H9 (cell line): Measurements from ENCODE around the gene DNER. TPM values are rescaled to one million over a fixed set of nuclear protein-coding genes. Genes with fewer than 3 reads are reported as not detected.

Experiments used
- DNase-seq: peaks from one replicate; pipeline ENCODE4 v3.0.0-alpha.2; 2017
- H2AFZ ChIP-seq: one replicate; pipeline ENCODE4 v1.6.1; 2013; ENCODE audit warnings: mild to moderate bottlenecking, low read length, control low read depth, moderate library complexity
- H2AK5ac ChIP-seq: 2 replicates; pipeline ENCODE4 v1.6.1; 2013; ENCODE audit warnings: low read length, control low read depth, mixed read lengths; ENCODE audit not compliant: insufficient read length
- H2BK120ac ChIP-seq: one replicate; pipeline ENCODE4 v1.6.1; 2013; ENCODE audit warnings: low read depth, mild to moderate bottlenecking, low read length, control low read depth, inconsistent platforms; ENCODE audit not compliant: poor library complexity, severe bottlenecking
- H2BK12ac ChIP-seq: 2 replicates; pipeline ENCODE4 v1.6.1; 2013; ENCODE audit warnings: low read length, control low read depth, mixed read lengths, low read depth; ENCODE audit not compliant: insufficient read length
- H2BK15ac ChIP-seq: 2 replicates; pipeline ENCODE4 v1.6.1; 2013; ENCODE audit warnings: low read depth, low read length, control low read depth
- H2BK20ac ChIP-seq: one replicate; pipeline ENCODE4 v1.6.1; 2013; ENCODE audit warnings: low read depth, mild to moderate bottlenecking, low read length, control low read depth, inconsistent platforms; ENCODE audit not compliant: poor library complexity, severe bottlenecking
- H2BK5ac ChIP-seq: 2 replicates; pipeline ENCODE4 v1.6.1; 2013; ENCODE audit warnings: low read length, control low read depth, mixed read lengths; ENCODE audit not compliant: insufficient read length
- H3K14ac ChIP-seq: 2 replicates; pipeline ENCODE4 v1.6.1; 2013; ENCODE audit warnings: low read length, control low read depth; ENCODE audit not compliant: insufficient read depth
- H3K18ac ChIP-seq: 2 replicates; pipeline ENCODE4 v1.6.1; 2013; ENCODE audit warnings: low read depth, mild to moderate bottlenecking, mixed read lengths, low read length, control low read depth; ENCODE audit not compliant: insufficient read length
- H3K23ac ChIP-seq: 2 replicates; pipeline ENCODE4 v1.6.1; 2013; ENCODE audit warnings: low read length, control low read depth, mixed read lengths, low read depth; ENCODE audit not compliant: insufficient read length
- H3K23me2 ChIP-seq: 2 replicates; pipeline ENCODE4 v1.6.1; 2013; ENCODE audit warnings: low read depth, mild to moderate bottlenecking, mixed read lengths, low read length, control low read depth; ENCODE audit not compliant: insufficient read length, poor library complexity, severe bottlenecking
- H3K27ac ChIP-seq: 2 replicates; pipeline ENCODE4 v1.5.1; 2013; ENCODE audit warnings: low read length, control low read depth, mixed read lengths, low read depth; ENCODE audit not compliant: insufficient read length
- H3K27me3 ChIP-seq: 2 replicates; pipeline ENCODE4 v1.6.1; 2013; ENCODE audit warnings: low read length, control low read depth, inconsistent platforms; ENCODE audit not compliant: insufficient read depth
- H3K4ac ChIP-seq: 2 replicates; pipeline ENCODE4 v1.6.1; 2013; ENCODE audit warnings: low read depth, mild to moderate bottlenecking, control low read depth, inconsistent platforms, low read length, moderate library complexity
- H3K4me1 ChIP-seq: 2 replicates; pipeline ENCODE4 v1.6.1; 2013; ENCODE audit warnings: low read length, control low read depth, inconsistent platforms; ENCODE audit not compliant: insufficient read depth
- H3K4me2 ChIP-seq: 2 replicates; pipeline ENCODE4 v1.6.1; 2013; ENCODE audit warnings: low read length, control low read depth, mixed read lengths; ENCODE audit not compliant: insufficient read length, insufficient read depth
- H3K56ac ChIP-seq: 2 replicates; pipeline ENCODE4 v1.6.1; 2013; ENCODE audit warnings: low read depth, mild to moderate bottlenecking, mixed read lengths, low read length, control low read depth; ENCODE audit not compliant: insufficient read length
- H3K79me1 ChIP-seq: 2 replicates; pipeline ENCODE4 v1.6.1; 2013; ENCODE audit warnings: low read depth, mild to moderate bottlenecking, moderate library complexity, low read length, control low read depth, inconsistent platforms; ENCODE audit not compliant: insufficient read depth, poor library complexity, severe bottlenecking
- H3K79me2 ChIP-seq: 2 replicates; pipeline ENCODE4 v1.6.1; 2013; ENCODE audit warnings: low read length, control low read depth, inconsistent platforms; ENCODE audit not compliant: insufficient read depth
- H3K9ac ChIP-seq: 2 replicates; pipeline ENCODE4 v1.6.1; 2013; ENCODE audit warnings: low read length, control low read depth, mixed read lengths; ENCODE audit not compliant: insufficient read length; ENCODE audit errors: extremely low read depth
- H3K9me3 ChIP-seq: one replicate; pipeline ENCODE4 v1.6.1; 2013; ENCODE audit warnings: low read depth, low read length, inconsistent platforms; ENCODE audit not compliant: control insufficient read depth
- H3T11ph ChIP-seq: one replicate; pipeline ENCODE4 v1.6.1; 2013; ENCODE audit warnings: mild to moderate bottlenecking, low read length, control low read depth, inconsistent platforms
- H4K20me1 ChIP-seq: one replicate; pipeline ENCODE4 v1.6.1; 2013; ENCODE audit not compliant: control insufficient read depth, insufficient read length, insufficient read depth
- H4K5ac ChIP-seq: 2 replicates; pipeline ENCODE4 v1.6.1; 2013; ENCODE audit warnings: low read depth, mild to moderate bottlenecking, mixed read lengths, low read length, control low read depth; ENCODE audit not compliant: insufficient read length
- H4K8ac ChIP-seq: replicated peaks from 2 replicates; pipeline ENCODE4 v1.6.1; 2013; ENCODE audit warnings: low read length, control low read depth, mixed read lengths, low read depth; ENCODE audit not compliant: insufficient read length
- H4K91ac ChIP-seq: 2 replicates; pipeline ENCODE4 v1.6.1; 2013; ENCODE audit warnings: low read depth, mild to moderate bottlenecking, moderate library complexity, mixed read lengths, low read length, control low read depth; ENCODE audit not compliant: insufficient read length
- H3K27ac Mint-ChIP-seq, 3 experiments: 2 replicates in 2 of 3; 3 replicates in 1 of 3; pipeline ENCODE4 v1.8.0; 2020 to 2021; ENCODE audit warnings: mixed read lengths in 3 of 3, mild to moderate bottlenecking in 1 of 3, moderate library complexity in 1 of 3
- H3K27me3 Mint-ChIP-seq: 2 replicates; pipeline ENCODE4 v1.8.0; 2021; ENCODE audit warnings: low read depth, mild to moderate bottlenecking, moderate library complexity, mixed read lengths
- H3K36me3 Mint-ChIP-seq, 3 experiments: 2 replicates in 2 of 3; 3 replicates in 1 of 3; pipeline ENCODE4 v1.8.0; 2020 to 2021; ENCODE audit warnings: low read depth in 3 of 3, mixed read lengths in 3 of 3; ENCODE audit not compliant: insufficient read depth in 1 of 3
- H3K4me1 Mint-ChIP-seq, 2 experiments: 2 replicates each; pipeline ENCODE4 v1.8.0; 2020; ENCODE audit warnings: mixed read lengths in 2 of 2
- H3K4me3 Mint-ChIP-seq, 2 experiments: 2 replicates in 1 of 2; 3 replicates in 1 of 2; pipeline ENCODE4 v1.8.0; 2020 to 2021; ENCODE audit warnings: mild to moderate bottlenecking in 2 of 2, mixed read lengths in 2 of 2, moderate library complexity in 1 of 2
- H3K9me3 Mint-ChIP-seq, 2 experiments: 2 replicates in 1 of 2; 3 replicates in 1 of 2; pipeline ENCODE4 v1.8.0; 2020; ENCODE audit warnings: mild to moderate bottlenecking in 2 of 2, mixed read lengths in 2 of 2, moderate library complexity in 1 of 2
- WGBS: extraction: QIAGEN DNeasy Blood & Tissue Kit; methylation state at CpG from one replicate; pipeline ENCODE4 v1.1.7; 2013; ENCODE audit warnings: missing lambda C conversion rate, low lambda C conversion rate, mixed read lengths; ENCODE audit not compliant: insufficient read length; ENCODE audit errors: extremely low coverage; 5-methylcytosine and 5-hydroxymethylcytosine counted together
- total RNA-seq: library from RNA; stranded (reverse); gene quantifications from 2 replicates; pipeline ENCODE4 v1.2.1, GENCODE V29; 2021
- TF ChIP-seq, protein P1 (sequence below): fragments of 200-600 bp; sonication (generic); conservative IDR thresholded peaks from 3 replicates; pipeline ENCODE4 v1.8.0; 2021; ENCODE audit warnings: antibody characterized with exemption, mild to moderate bottlenecking

The DNER gene
- total RNA-seq, 1 experiment from 2014 or later = 1.0 TPM

DNA sequence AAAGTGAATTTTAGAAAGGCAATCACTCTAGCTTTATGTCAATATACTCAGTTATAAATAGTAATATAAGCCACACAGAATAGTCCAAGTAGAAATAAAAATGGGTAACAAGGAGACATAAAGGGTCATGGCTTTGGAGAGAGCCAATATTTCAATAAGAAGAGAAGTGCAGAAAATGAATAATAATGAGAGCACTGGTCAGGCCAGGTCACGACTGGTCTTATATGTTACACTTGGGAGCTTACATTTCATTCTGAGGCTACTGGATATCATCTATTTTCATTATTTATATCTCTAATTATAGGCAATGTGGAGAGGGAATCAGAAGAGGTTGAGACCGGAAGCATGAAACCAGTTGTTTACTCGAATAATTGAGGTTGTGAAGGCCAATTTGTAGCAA lies 262.5 kb downstream of the DNER start:
- Mint-ChIP-seq H3K4me3 (no peak overlapping the region), H3K9me3 (peaks cover 0 to 2% of the 10 kb centered on the region in 2 experiments; a peak in 1 of 5 replicates), H3K27ac (no peak overlapping the region), H3K4me1 (no peaks in the 10 kb centered on the region), H3K27me3 (no peaks in the 10 kb centered on the region), H3K36me3 (no peaks in the 10 kb centered on the region)
- no peak overlapping the region for H2BK15ac ChIP-seq
- no peak overlapping the region for H2BK12ac ChIP-seq
- H4K8ac ChIP-seq = no peak overlapping the region
- H3T11ph ChIP-seq = no peak overlapping the region
- no peak overlapping the region for H3K23ac ChIP-seq
- no peak overlapping the region for H2AFZ ChIP-seq
- H3K27me3 ChIP-seq = no peaks in the 10 kb centered on the region
- TF ChIP-seq, protein P1, sequence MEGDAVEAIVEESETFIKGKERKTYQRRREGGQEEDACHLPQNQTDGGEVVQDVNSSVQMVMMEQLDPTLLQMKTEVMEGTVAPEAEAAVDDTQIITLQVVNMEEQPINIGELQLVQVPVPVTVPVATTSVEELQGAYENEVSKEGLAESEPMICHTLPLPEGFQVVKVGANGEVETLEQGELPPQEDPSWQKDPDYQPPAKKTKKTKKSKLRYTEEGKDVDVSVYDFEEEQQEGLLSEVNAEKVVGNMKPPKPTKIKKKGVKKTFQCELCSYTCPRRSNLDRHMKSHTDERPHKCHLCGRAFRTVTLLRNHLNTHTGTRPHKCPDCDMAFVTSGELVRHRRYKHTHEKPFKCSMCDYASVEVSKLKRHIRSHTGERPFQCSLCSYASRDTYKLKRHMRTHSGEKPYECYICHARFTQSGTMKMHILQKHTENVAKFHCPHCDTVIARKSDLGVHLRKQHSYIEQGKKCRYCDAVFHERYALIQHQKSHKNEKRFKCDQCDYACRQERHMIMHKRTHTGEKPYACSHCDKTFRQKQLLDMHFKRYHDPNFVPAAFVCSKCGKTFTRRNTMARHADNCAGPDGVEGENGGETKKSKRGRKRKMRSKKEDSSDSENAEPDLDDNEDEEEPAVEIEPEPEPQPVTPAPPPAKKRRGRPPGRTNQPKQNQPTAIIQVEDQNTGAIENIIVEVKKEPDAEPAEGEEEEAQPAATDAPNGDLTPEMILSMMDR = no peak
- H3K79me1 ChIP-seq = no peaks in the 10 kb centered on the region
- no peaks in the 10 kb centered on the region for H3K79me2 ChIP-seq
- no peak overlapping the region for H3K27ac ChIP-seq
- H3K9me3 ChIP-seq = no peaks in the 10 kb centered on the region
- no peak overlapping the region for H3K14ac ChIP-seq
- no peak overlapping the region for H2BK20ac ChIP-seq
- H3K56ac ChIP-seq = no peak overlapping the region
- no peak overlapping the region for H2BK5ac ChIP-seq
- no peak overlapping the region for H4K91ac ChIP-seq
- H3K4me1 ChIP-seq = no peaks in the 10 kb centered on the region
- H3K4ac ChIP-seq = no peak overlapping the region
- no CpG with 5 or more reads among the region's 3 CpGs for WGBS
- no peak overlapping the region for H3K4me2 ChIP-seq
- H2AK5ac ChIP-seq = no peak overlapping the region
- H4K20me1 ChIP-seq = no peaks in the 10 kb centered on the region
- no peak overlapping the region for H3K9ac ChIP-seq
- H3K23me2 ChIP-seq = no peaks in the 10 kb centered on the region
- no peak overlapping the region for H4K5ac ChIP-seq
- no peak overlapping the region for H3K18ac ChIP-seq
- no peak overlapping the region for H2BK120ac ChIP-seq
- DNase-seq = no peak
